OCI-LY7 (cell line): ENCODE results near the gene ZCCHC14.

Experiments
- EZH2phosphoT487 ChIP-seq: fragments of 200-600 bp; sonication (generic); IDR thresholded peaks from 2 replicates; pipeline ENCODE4 v1.6.1; 2018; ENCODE audit warnings: low read depth, borderline replicate concordance, mild to moderate bottlenecking, mixed run types, antibody characterized with exemption, low read length, moderate library complexity, mixed read lengths
- TF ChIP-seq, protein P1 (sequence below): fragments of 200-600 bp; sonication (generic); conservative IDR thresholded peaks from 2 replicates; pipeline ENCODE4 v1.5.1; 2014; ENCODE audit warnings: mild to moderate bottlenecking, antibody characterized with exemption, low read length, moderate library complexity, mixed read lengths

DNA sequence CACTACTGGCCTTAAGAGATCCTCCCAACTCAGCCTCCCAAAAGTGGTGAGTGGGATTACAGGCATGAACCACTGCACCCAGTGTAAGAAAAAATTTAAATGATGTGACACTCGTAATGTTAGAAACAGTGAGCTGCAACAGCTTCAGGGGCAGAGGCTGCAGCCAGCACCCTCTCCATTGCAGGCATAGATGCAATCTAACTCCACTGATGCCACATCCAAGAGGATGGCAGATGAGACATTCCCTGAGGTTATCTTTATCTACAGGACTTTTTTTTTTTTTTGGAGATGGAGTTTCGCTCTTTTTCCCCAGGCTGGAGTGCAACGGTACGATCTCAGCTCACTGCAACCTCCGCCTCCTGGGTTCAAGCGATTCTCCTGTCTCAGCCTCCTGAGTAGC lies 19.9 kb downstream of the ZCCHC14 start:
- TF ChIP-seq, protein P1, sequence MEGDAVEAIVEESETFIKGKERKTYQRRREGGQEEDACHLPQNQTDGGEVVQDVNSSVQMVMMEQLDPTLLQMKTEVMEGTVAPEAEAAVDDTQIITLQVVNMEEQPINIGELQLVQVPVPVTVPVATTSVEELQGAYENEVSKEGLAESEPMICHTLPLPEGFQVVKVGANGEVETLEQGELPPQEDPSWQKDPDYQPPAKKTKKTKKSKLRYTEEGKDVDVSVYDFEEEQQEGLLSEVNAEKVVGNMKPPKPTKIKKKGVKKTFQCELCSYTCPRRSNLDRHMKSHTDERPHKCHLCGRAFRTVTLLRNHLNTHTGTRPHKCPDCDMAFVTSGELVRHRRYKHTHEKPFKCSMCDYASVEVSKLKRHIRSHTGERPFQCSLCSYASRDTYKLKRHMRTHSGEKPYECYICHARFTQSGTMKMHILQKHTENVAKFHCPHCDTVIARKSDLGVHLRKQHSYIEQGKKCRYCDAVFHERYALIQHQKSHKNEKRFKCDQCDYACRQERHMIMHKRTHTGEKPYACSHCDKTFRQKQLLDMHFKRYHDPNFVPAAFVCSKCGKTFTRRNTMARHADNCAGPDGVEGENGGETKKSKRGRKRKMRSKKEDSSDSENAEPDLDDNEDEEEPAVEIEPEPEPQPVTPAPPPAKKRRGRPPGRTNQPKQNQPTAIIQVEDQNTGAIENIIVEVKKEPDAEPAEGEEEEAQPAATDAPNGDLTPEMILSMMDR = no peak
- TF ChIP-seq EZH2phosphoT487 = no peak
